OCI-LY3 (cell line): ENCODE data around the gene KLF7.

Experiments
- H2AFZ ChIP-seq: fragments of 200-600, 300-600 bp; shearing (Covaris generic); 2 replicates; pipeline ENCODE4 v1.6.0; 2014; ENCODE audit warnings: antibody characterized with exemption, low read depth, low read length
- H3K27ac ChIP-seq: fragments of 200-600, 300-600 bp; sonication (generic); 2 replicates; pipeline ENCODE4 v1.5.1; 2014; ENCODE audit warnings: mild to moderate bottlenecking, low read length, moderate library complexity, mixed read lengths
- H3K27me3 ChIP-seq: fragments of 200-600, 300-600 bp; sonication (generic); 2 replicates; pipeline ENCODE4 v1.6.1; 2014; ENCODE audit warnings: low read depth, low read length, mixed read lengths
- H3K36me3 ChIP-seq: fragments of 200-600, 300-600 bp; sonication (generic); replicated peaks from 2 replicates; pipeline ENCODE3; 2014; ENCODE audit warnings: low read depth, low read length, mixed read lengths
- H3K4me1 ChIP-seq: fragments of 300-600, 200-600 bp; sonication (generic); 2 replicates; pipeline ENCODE4 v1.6.1; 2014; ENCODE audit warnings: low read length, mixed read lengths
- H3K4me2 ChIP-seq: fragments of 200-600, 300-600 bp; sonication (generic); 2 replicates; pipeline ENCODE4 v1.6.1; 2014; ENCODE audit warnings: low read length, mixed read lengths
- H3K4me3 ChIP-seq: fragments of 300-600, 200-600 bp; sonication (generic); 2 replicates; pipeline ENCODE4 v1.5.1; 2014; ENCODE audit warnings: antibody characterized with exemption, mild to moderate bottlenecking, low read length, moderate library complexity
- H3K79me2 ChIP-seq: fragments of 300-600, 200-600 bp; shearing (Covaris generic); 2 replicates; pipeline ENCODE4 v1.6.1; 2014; ENCODE audit warnings: mild to moderate bottlenecking, low read length, mixed read lengths
- H3K9ac ChIP-seq: fragments of 300-600, 200-600 bp; shearing (Covaris generic); 2 replicates; pipeline ENCODE4 v1.6.0; 2014; ENCODE audit warnings: mild to moderate bottlenecking, low read length, moderate library complexity
- H3K9me3 ChIP-seq: fragments of 200-600, 300-600 bp; shearing (Covaris generic); 2 replicates; pipeline ENCODE4 v1.6.1; 2014; ENCODE audit warnings: low read length, mixed read lengths; ENCODE audit not compliant: insufficient read depth
- H4K20me1 ChIP-seq: fragments of 200-600, 300-600 bp; sonication (generic); 2 replicates; pipeline ENCODE4 v1.6.1; 2016; ENCODE audit warnings: low read length, mixed read lengths; ENCODE audit not compliant: insufficient read depth
- EZH2phosphoT487 ChIP-seq: fragments of 200-600 bp; shearing (Covaris generic); IDR thresholded peaks from 2 replicates; pipeline ENCODE4 v1.6.1; 2018; ENCODE audit warnings: antibody characterized with exemption, mixed run types, low read depth
- TF ChIP-seq, protein P1 (sequence below): fragments of 200-600, 300-600 bp; sonication (generic); IDR thresholded peaks from 2 replicates; pipeline ENCODE4 v1.5.1; 2014; ENCODE audit warnings: antibody characterized with exemption, low read length, low read depth

Gene KLF7

DNA sequence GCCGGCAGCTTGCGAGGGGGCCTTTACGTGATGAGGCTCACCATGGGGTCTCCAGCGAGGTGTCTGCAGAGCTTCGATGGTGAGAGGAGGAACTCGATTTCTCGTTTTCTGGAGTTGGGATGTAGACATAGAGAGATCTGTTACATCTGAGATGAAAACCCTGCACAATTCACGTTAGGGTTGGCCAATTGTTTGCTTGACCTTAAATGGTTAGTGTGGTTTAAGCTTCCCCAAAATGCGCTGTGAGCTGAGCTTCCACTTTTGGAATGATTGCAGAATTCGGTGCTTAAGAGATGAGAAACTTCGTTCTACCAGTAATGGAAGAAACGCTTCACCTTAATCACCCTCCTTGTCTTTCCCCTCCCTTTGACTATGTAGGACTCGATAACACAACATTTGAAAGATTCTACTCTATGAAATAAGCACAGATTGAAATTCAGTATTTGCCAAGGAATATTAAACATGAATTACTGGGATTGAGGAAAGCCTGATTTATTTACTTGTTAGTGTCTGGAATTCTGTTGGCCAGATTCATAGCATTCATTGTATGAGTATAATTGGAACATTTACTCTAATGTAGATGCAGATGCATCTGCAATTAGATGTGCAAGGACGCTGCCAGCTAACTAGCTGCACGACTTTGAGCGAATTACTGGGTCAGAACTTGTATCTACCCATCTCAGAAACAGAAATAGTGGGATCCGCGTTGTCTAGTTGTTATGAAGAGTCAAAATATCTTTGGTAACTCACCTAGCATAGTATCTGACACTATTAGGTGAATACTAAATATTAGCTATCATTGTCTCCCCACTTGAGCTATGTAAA is 1.6 kb upstream of the KLF7 start:
- peaks cover 20% of the 10 kb centered on the region for H3K27me3 ChIP-seq
- no peak overlapping the region for H3K27ac ChIP-seq
- no peak overlapping the region for H3K4me2 ChIP-seq
- H4K20me1 ChIP-seq = no peaks in the 10 kb centered on the region
- H3K36me3 ChIP-seq = no peaks in the 10 kb centered on the region
- H3K4me1 ChIP-seq = no peaks in the 10 kb centered on the region
- H3K9me3 ChIP-seq = no peaks in the 10 kb centered on the region
- TF ChIP-seq, protein P1, sequence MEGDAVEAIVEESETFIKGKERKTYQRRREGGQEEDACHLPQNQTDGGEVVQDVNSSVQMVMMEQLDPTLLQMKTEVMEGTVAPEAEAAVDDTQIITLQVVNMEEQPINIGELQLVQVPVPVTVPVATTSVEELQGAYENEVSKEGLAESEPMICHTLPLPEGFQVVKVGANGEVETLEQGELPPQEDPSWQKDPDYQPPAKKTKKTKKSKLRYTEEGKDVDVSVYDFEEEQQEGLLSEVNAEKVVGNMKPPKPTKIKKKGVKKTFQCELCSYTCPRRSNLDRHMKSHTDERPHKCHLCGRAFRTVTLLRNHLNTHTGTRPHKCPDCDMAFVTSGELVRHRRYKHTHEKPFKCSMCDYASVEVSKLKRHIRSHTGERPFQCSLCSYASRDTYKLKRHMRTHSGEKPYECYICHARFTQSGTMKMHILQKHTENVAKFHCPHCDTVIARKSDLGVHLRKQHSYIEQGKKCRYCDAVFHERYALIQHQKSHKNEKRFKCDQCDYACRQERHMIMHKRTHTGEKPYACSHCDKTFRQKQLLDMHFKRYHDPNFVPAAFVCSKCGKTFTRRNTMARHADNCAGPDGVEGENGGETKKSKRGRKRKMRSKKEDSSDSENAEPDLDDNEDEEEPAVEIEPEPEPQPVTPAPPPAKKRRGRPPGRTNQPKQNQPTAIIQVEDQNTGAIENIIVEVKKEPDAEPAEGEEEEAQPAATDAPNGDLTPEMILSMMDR = no peak
- TF ChIP-seq EZH2phosphoT487 = no peak
- H2AFZ ChIP-seq = no peak overlapping the region
- no peaks in the 10 kb centered on the region for H3K79me2 ChIP-seq
- no peak overlapping the region for H3K9ac ChIP-seq
- H3K4me3 ChIP-seq = no peak overlapping the region

GRCh38 chr2:207166349-207167098 is 776 bp upstream of the KLF7 start:
- Histone ChIP-seq H3K36me3 (no peaks in the 10 kb centered on the region), H3K4me3 (no peak overlapping the region), H3K9me3 (no peaks in the 10 kb centered on the region), H3K4me2 (no peak overlapping the region), H3K9ac (no peak overlapping the region), H3K4me1 (no peaks in the 10 kb centered on the region), H3K79me2 (no peaks in the 10 kb centered on the region), H4K20me1 (no peaks in the 10 kb centered on the region), H3K27me3 (peaks cover 24% of the 10 kb centered on the region), H2AFZ (no peak overlapping the region), H3K27ac (no peak overlapping the region)
- no peak for TF ChIP-seq EZH2phosphoT487
- TF ChIP-seq, protein P1 = no peak

GRCh38 chr2:207166039-207166348 is 246 bp upstream of the KLF7 start:
- no peak overlapping the region for H3K4me3 ChIP-seq
- H3K27me3 ChIP-seq = peaks cover 28% of the 10 kb centered on the region
- H2AFZ ChIP-seq = no peak overlapping the region
- no peak overlapping the region for H3K4me2 ChIP-seq
- no peak overlapping the region for H3K9ac ChIP-seq
- H3K79me2 ChIP-seq = no peaks in the 10 kb centered on the region
- H4K20me1 ChIP-seq = no peaks in the 10 kb centered on the region
- no peaks in the 10 kb centered on the region for H3K36me3 ChIP-seq
- no peaks in the 10 kb centered on the region for H3K4me1 ChIP-seq
- TF ChIP-seq, protein P1 = no peak
- TF ChIP-seq EZH2phosphoT487 = no peak
- no peak overlapping the region for H3K27ac ChIP-seq
- H3K9me3 ChIP-seq = no peaks in the 10 kb centered on the region

- peaks cover 41% of the 10 kb centered on the region for H3K27me3 ChIP-seq
- H3K9ac ChIP-seq = no peak overlapping the region
- H2AFZ ChIP-seq = no peak overlapping the region
- H3K9me3 ChIP-seq = no peaks in the 10 kb centered on the region
- no peaks in the 10 kb centered on the region for H3K4me1 ChIP-seq
- no peak overlapping the region for H3K27ac ChIP-seq
- no peak overlapping the region for H3K4me2 ChIP-seq
- no peaks in the 10 kb centered on the region for H4K20me1 ChIP-seq
- TF ChIP-seq, protein P1 = no peak
- no peak for TF ChIP-seq EZH2phosphoT487
- H3K4me3 ChIP-seq = no peak overlapping the region
- H3K36me3 ChIP-seq = no peaks in the 10 kb centered on the region
- no peaks in the 10 kb centered on the region for H3K79me2 ChIP-seq
These were observed 1.5 kb downstream of the KLF7 start for GRCh38 chr2:207164006-207164831.
